ENCODE results near the gene BPTF. TPM values are rescaled to one million over a fixed set of nuclear protein-coding genes. Genes with fewer than 3 reads are reported as not detected.
A peak's percentile ranks its signal among the peaks of the same experiment; 100 is the strongest.

Gene BPTF
- total and polyA plus RNA-seq, 2 of the 13 experiments (the other 11 are each of a cell fraction or from before 2014, with no cell fraction given), result 43.5 to 66.1 TPM

GRCh38 chr17:67824735-67825626, at the start of gene BPTF (continued):
- TF ChIP-seq USF2 (IDR thresholded peaks at IDR 0.05; ENCODE audit: low read depth, low read length), result peak; percentile 95
- TF ChIP-seq USF2 (CRISPR knock-in tag; IDR thresholded peaks at IDR 0.05; ENCODE audit: borderline replicate concordance), result peak; percentile 87; the same call in 1 of the 2 replicates
- TF ChIP-seq HINFP (CRISPR knock-in tag; IDR thresholded peaks at IDR 0.05; ENCODE audit: low read depth), result peak; percentile 88
- TF ChIP-seq ESRRA (CRISPR knock-in tag; IDR thresholded peaks at IDR 0.05; ENCODE audit: low read depth), result peak; percentile 43; the same call in 1 of the 2 replicates
- peak; percentile 54; the same call in 1 of the 2 replicates for TF ChIP-seq ZBED4 (CRISPR knock-in tag; IDR thresholded peaks at IDR 0.05; ENCODE audit: borderline replicate concordance)
- TF ChIP-seq TAF15 (IDR thresholded peaks at IDR 0.05; ENCODE audit: low read depth, low read length, poor library complexity, severe bottlenecking), result peak; percentile 33
- no peak for TF ChIP-seq NONO (IDR thresholded peaks at IDR 0.05)
- TF ChIP-seq NONO (CRISPR knock-in tag; conservative IDR thresholded peaks at IDR 0.05), result peak; percentile 84
- peak; percentile 71; the same call in 1 of the 2 replicates for TF ChIP-seq E2F1 (CRISPR knock-in tag; IDR thresholded peaks at IDR 0.05)
- no peak for TF ChIP-seq ZNF576 (CRISPR knock-in tag; IDR thresholded peaks at IDR 0.05)
- no peak for TF ChIP-seq JUNB (CRISPR knock-in tag; IDR thresholded peaks at IDR 0.05; ENCODE audit: borderline replicate concordance)
- TF ChIP-seq KAT7 (CRISPR knock-in tag; IDR thresholded peaks at IDR 0.05; ENCODE audit: borderline replicate concordance), result peak; percentile 77; the same call in 1 of the 2 replicates
- peak; percentile 73 for TF ChIP-seq ZNF543 (CRISPR knock-in tag; IDR thresholded peaks at IDR 0.05)
- peak; percentile 80; the same call in 1 of the 2 replicates for TF ChIP-seq SAFB2 (CRISPR knock-in tag; IDR thresholded peaks at IDR 0.05; ENCODE audit: borderline replicate concordance, low read depth)
- TF ChIP-seq HOXA3 (CRISPR knock-in tag; IDR thresholded peaks at IDR 0.05), result peak; percentile 95
- TF ChIP-seq SNRNP70 (IDR thresholded peaks at IDR 0.05; ENCODE audit: low read depth, low read length), result no peak
- peak; percentile 81 for TF ChIP-seq GABPB1 (CRISPR knock-in tag; IDR thresholded peaks at IDR 0.05)

Measured in HepG2 (cell line).